Panc1 (cell line): ENCODE measurements around the gene FOXI2. TPM values are rescaled to one million over a fixed set of nuclear protein-coding genes. Genes with fewer than 3 reads are reported as not detected.

ENCODE experiments used
- ATAC-seq: fragments of 200-7000 bp; cut with Tn5 transposase; 2 replicates; pipeline ENCODE4 v1.9.1; 2020; ENCODE audit warnings: mild to moderate bottlenecking, moderate library complexity
- BruUV-seq: library from RNA; stranded (reverse); fragments of 400-500 nt; replicated peaks from 2 replicates; lab custom pipeline; 2021; lab: Mats Ljungman, UMichigan
- CTCF ChIA-PET: fragments of 300-600 bp; sonication (Branson Sonifier 250); formaldehyde crosslinking; loops from one replicate; lab custom pipeline; 2022; ENCODE audit warnings: antibody characterized with exemption; lab: Charles Lee
- POLR2A ChIA-PET: fragments of 300-600 bp; sonication (Branson Sonifier 250); formaldehyde crosslinking; loops from one replicate; lab custom pipeline; 2022; ENCODE audit warnings: antibody characterized with exemption; lab: Charles Lee
- DNase-seq: peaks from one replicate; pipeline ENCODE4 v3.0.0-alpha.2; 2010; ENCODE audit warnings: low read depth, low spot score
- H3K27ac ChIP-seq: 2 replicates; pipeline ENCODE4 v1.5.1; 2011; ENCODE audit warnings: mild to moderate bottlenecking, low read length, inconsistent platforms
- H3K27me3 ChIP-seq: fragments of 200-500 bp; sonication (Bioruptor generic); 2 replicates; pipeline ENCODE4 v1.6.0; 2014; ENCODE audit warnings: low read length, inconsistent platforms; ENCODE audit not compliant: control insufficient read depth, insufficient read depth
- H3K36me3 ChIP-seq: fragments of 200-500 bp; sonication (Bioruptor generic); 2 replicates; pipeline ENCODE4 v1.5.1; 2014; ENCODE audit warnings: inconsistent platforms, mild to moderate bottlenecking, low read length, moderate library complexity; ENCODE audit not compliant: control insufficient read depth, insufficient read depth
- H3K4me1 ChIP-seq: 2 replicates; pipeline ENCODE4 v1.5.1; 2011; ENCODE audit warnings: inconsistent platforms, mild to moderate bottlenecking, low read length, moderate library complexity; ENCODE audit not compliant: control insufficient read depth, insufficient read depth
- H3K4me3 ChIP-seq, 2 experiments: 2 replicates each; pipeline ENCODE4 v1.5.1; 2011 to 2012; ENCODE audit warnings: low read depth in 2 of 2, low read length in 2 of 2, mild to moderate bottlenecking in 2 of 2, inconsistent platforms in 1 of 2, moderate library complexity in 1 of 2
- H3K9me3 ChIP-seq: fragments of 200-500 bp; sonication (Bioruptor generic); 2 replicates; pipeline ENCODE4 v1.5.1; 2014; ENCODE audit warnings: low read depth, mild to moderate bottlenecking, inconsistent platforms, low read length, moderate library complexity; ENCODE audit not compliant: control insufficient read depth, insufficient read depth
- CTCF ChIP-seq: fragments of 450-650 bp; IDR thresholded peaks from 2 replicates; pipeline ENCODE4 v1.5.1; 2017; ENCODE audit warnings: mild to moderate bottlenecking
- POLR2AphosphoS5 ChIP-seq: IDR thresholded peaks from 2 replicates; pipeline ENCODE4 v1.6.1; 2012; ENCODE audit warnings: mild to moderate bottlenecking, low read depth, low read length, moderate library complexity
- SIN3A ChIP-seq: IDR thresholded peaks from 2 replicates; pipeline ENCODE4 v1.6.1; 2012; ENCODE audit warnings: low read depth, mild to moderate bottlenecking, low read length, moderate library complexity, borderline replicate concordance; ENCODE audit not compliant: insufficient read depth
- TCF7L2 ChIP-seq: IDR thresholded peaks from 2 replicates; pipeline ENCODE4 v1.6.1; 2011; ENCODE audit warnings: mild to moderate bottlenecking, low read depth, low read length, inconsistent platforms
- in situ Hi-C: cut with HindIII; loops from 2 replicates; pipeline ENCODE4 v1.10.0; 2016; ENCODE audit warnings: low sequenced_read_pairs, low pct_unique_long_range_greater_than_20kb
- intact Hi-C: fragments of 100-400 bp; cut with micrococcal nuclease; formaldehyde crosslinking; loops from one replicate; pipeline ENCODE4 v1.10.0; 2022; ENCODE audit not compliant: unreplicated experiment
- total RNA-seq: library from RNA; stranded (reverse); gene quantifications from one replicate; pipeline ENCODE4 v1.2.1, GENCODE V29; 2021; ENCODE audit not compliant: unreplicated experiment
- TF ChIP-seq, protein P1 (sequence below), 2 experiments: IDR thresholded peaks; 2 replicates each; pipeline ENCODE4 v1.6.1; 2011 to 2012; ENCODE audit warnings: low read depth in 2 of 2, control low read depth in 1 of 2, low read length in 1 of 2, mild to moderate bottlenecking in 1 of 2, moderate library complexity in 1 of 2; ENCODE audit not compliant: insufficient read depth in 1 of 2

The FOXI2 gene
- total RNA-seq, 1 experiment from 2014 or later, result not detected

GRCh38 chr10:127699311-127699710, 37.7 kb upstream of the FOXI2 start:
- POLR2A ChIA-PET, result interaction anchor here (0.6 kb wide), 1 partner anchor 287 kb away, joined by 3 read pairs; no protein-coding TSS in a partner anchor
- BruUV-seq, result no TSS peak

DNA sequence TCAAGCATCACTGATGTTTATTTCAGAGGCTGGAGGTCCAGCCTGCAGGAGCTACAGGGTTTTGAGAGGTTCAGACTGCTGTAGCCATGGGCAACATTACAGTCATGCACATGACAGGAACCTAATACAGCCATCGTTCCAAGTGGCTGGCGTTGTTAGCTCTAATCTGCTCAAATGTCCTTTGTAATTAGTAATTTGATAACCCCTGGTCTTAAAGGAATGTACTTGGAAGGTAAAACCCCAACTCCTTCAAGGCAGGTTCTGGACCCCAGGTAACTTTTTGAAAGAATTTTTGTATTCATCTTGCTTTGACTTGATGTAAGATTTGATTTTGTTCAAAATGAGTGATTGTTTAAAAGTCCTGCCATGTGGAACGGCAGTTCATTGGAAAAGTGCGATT, 34.7 kb upstream of the FOXI2 start:
- TF ChIP-seq POLR2AphosphoS5, result no peak
- no peak for TF ChIP-seq CTCF
- TF ChIP-seq SIN3A, result no peak
- TF ChIP-seq TCF7L2, result no peak
- TF ChIP-seq, protein P1, sequence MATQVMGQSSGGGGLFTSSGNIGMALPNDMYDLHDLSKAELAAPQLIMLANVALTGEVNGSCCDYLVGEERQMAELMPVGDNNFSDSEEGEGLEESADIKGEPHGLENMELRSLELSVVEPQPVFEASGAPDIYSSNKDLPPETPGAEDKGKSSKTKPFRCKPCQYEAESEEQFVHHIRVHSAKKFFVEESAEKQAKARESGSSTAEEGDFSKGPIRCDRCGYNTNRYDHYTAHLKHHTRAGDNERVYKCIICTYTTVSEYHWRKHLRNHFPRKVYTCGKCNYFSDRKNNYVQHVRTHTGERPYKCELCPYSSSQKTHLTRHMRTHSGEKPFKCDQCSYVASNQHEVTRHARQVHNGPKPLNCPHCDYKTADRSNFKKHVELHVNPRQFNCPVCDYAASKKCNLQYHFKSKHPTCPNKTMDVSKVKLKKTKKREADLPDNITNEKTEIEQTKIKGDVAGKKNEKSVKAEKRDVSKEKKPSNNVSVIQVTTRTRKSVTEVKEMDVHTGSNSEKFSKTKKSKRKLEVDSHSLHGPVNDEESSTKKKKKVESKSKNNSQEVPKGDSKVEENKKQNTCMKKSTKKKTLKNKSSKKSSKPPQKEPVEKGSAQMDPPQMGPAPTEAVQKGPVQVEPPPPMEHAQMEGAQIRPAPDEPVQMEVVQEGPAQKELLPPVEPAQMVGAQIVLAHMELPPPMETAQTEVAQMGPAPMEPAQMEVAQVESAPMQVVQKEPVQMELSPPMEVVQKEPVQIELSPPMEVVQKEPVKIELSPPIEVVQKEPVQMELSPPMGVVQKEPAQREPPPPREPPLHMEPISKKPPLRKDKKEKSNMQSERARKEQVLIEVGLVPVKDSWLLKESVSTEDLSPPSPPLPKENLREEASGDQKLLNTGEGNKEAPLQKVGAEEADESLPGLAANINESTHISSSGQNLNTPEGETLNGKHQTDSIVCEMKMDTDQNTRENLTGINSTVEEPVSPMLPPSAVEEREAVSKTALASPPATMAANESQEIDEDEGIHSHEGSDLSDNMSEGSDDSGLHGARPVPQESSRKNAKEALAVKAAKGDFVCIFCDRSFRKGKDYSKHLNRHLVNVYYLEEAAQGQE (IDR thresholded peaks at IDR 0.05; ENCODE audit: insufficient read depth in 1 of 2, low read depth in 2 of 2, low read length in 1 of 2), result no peak
- intact Hi-C loops, result no loop called here
- Histone ChIP-seq H3K4me1 (no peaks in the 10 kb centered on the region), H3K27ac (no peak overlapping the region), H3K27me3 (peaks cover 7% of the 10 kb centered on the region), H3K36me3 (no peaks in the 10 kb centered on the region), H3K9me3 (no peaks in the 10 kb centered on the region), H3K4me3 (no peak overlapping the region)
- DNase-seq (no peak), ATAC-seq (no peak)
- in situ Hi-C loops, result no loop called here
- POLR2A ChIA-PET, result no interaction called here
- CTCF ChIA-PET, result no interaction called here
- no TSS peak for BruUV-seq

More at GRCh38 chr10:127699311-127699710, 37.7 kb upstream of the FOXI2 start:
- Histone ChIP-seq H3K27ac (no peak overlapping the region), H3K4me1 (no peaks in the 10 kb centered on the region), H3K27me3 (peaks cover 5% of the 10 kb centered on the region), H3K36me3 (no peaks in the 10 kb centered on the region), H3K4me3 (no peak overlapping the region), H3K9me3 (no peaks in the 10 kb centered on the region)
- ATAC-seq (no peak), DNase-seq (no peak)
- in situ Hi-C loops (no loop called here), intact Hi-C loops (no loop called here)
- CTCF ChIA-PET, result no interaction called here
- no peak for TF ChIP-seq CTCF
- TF ChIP-seq POLR2AphosphoS5, result no peak
- TF ChIP-seq, protein P1 (IDR thresholded peaks at IDR 0.05; ENCODE audit: insufficient read depth in 1 of 2, low read depth in 2 of 2, low read length in 1 of 2), result no peak
- TF ChIP-seq SIN3A, result no peak
- TF ChIP-seq TCF7L2, result no peak
